ENCODE results near the gene FBRS. TPM values are rescaled to one million over a fixed set of nuclear protein-coding genes. Genes with fewer than 3 reads are reported as not detected.

FBRS gene
- total RNA-seq, 1 donor from 2014 or later = 28.7 TPM

DNA sequence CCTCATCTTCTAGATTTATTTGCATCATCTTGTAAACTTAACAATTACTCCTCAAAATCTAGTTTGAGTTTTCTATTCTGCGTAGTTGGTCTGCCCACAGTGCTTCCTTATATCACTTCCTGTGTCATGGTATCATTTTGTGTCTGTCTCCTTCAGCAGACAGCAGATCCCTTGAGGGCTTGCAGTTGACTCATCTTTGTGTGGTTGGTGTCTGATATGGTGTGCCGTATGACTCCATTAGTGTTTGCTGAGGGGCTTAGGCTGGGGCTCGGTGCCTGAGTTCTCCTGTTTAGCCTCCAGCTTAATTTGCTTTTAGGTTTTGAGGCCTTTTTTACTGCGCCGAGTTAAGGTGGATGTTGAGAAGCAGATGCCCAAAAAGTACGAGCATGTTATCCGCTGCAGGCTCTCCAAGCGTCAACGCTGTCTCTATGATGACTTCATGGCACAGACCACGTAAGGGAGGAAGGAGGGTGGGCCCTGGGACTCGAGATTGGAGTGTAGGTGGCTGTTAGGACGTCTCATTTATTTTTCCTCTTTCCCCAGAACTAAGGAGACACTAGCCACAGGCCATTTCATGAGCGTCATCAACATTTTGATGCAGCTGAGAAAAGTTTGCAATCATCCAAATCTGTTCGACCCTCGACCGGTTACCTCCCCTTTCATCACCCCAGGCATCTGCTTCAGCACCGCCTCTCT, 57.7 kb downstream of the FBRS start:
- H3K4me3 ChIP-seq = no peak overlapping the region
- no peaks in the 10 kb centered on the region for H3K27me3 ChIP-seq
- no peaks in the 10 kb centered on the region for H3K9me3 ChIP-seq
- intact Hi-C loops (cut with DNase I) = no loop called here
- no peak for DNase-seq (ENCODE audit: extremely low spot score in 2 of 2)
- no peak overlapping the region for H3K27ac ChIP-seq
- TF ChIP-seq POLR2AphosphoS5 (IDR thresholded peaks at IDR 0.05; ENCODE audit: insufficient read depth in 1 of 2, low read depth in 1 of 2) (no peak), CTCF (IDR thresholded peaks at IDR 0.05) (no peak), POLR2A (IDR thresholded peaks at IDR 0.05) (no peak)
- H3K36me3 ChIP-seq = peaks cover 5 to 92% of the 10 kb centered on the region in 2 donors
- H3K4me1 ChIP-seq = no peaks in the 10 kb centered on the region

DNA sequence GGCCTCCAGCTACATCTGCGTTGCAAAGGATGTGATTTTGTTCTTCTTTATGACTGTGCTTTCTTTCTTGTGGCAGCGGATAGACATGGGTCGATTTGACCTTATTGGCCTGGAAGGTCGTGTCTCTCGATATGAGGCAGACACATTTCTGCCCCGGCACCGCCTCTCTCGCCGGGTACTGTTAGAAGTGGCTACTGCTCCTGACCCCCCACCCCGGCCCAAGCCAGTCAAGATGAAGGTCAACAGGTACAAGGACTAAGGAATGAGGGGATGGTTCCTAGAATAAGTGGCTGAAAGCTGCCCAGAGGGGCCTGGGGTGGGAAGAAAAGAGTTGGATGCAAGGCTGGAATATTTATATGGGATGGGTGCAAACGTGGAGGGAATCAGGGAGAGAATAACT, 61.9 kb downstream of the FBRS start:
- H3K27ac ChIP-seq = no peak overlapping the region
- H3K27me3 ChIP-seq = no peaks in the 10 kb centered on the region
- intact Hi-C loops (cut with DNase I) = no loop called here
- no peak for TF ChIP-seq CTCF (IDR thresholded peaks at IDR 0.05)
- TF ChIP-seq POLR2AphosphoS5 (IDR thresholded peaks at IDR 0.05; ENCODE audit: insufficient read depth in 1 of 2, low read depth in 1 of 2) = no peak
- no peak for TF ChIP-seq POLR2A (IDR thresholded peaks at IDR 0.05)
- no peaks in the 10 kb centered on the region for H3K9me3 ChIP-seq
- H3K4me3 ChIP-seq = no peak overlapping the region
- H3K4me1 ChIP-seq = no peaks in the 10 kb centered on the region
- no peak for DNase-seq (ENCODE audit: extremely low spot score in 2 of 2)
- H3K36me3 ChIP-seq = peaks cover 3 to 97% of the 10 kb centered on the region in 2 donors

Small RNAs within 50 kb of the gene (small RNA-seq; reads per million reads assigned to genes)
- gene AC093249.1 (not detected), gene RNU6-1043P (not detected), gene RNU6-416P (not detected), gene SNORA30 (0.34 reads per million)

Other genes with a start within 250 kb of the FBRS start
- 14.5 TPM for gene DCTPP1, start 228.4 kb upstream of the FBRS start, total RNA-seq
- gene SEPHS2, start 212.6 kb upstream of the FBRS start, total RNA-seq = 28.0 TPM
- gene ITGAL, start 185.7 kb upstream of the FBRS start, total RNA-seq = 5.4 TPM
- gene ZNF768, start 131.9 kb upstream of the FBRS start, total RNA-seq = 30.7 TPM
- 10.6 TPM for gene ZNF747, start 123.6 kb upstream of the FBRS start, total RNA-seq
- gene ZNF764, start 100.1 kb upstream of the FBRS start, total RNA-seq = 18.4 TPM
- 20.1 TPM for gene ZNF688, start 86.7 kb upstream of the FBRS start, total RNA-seq
- gene ZNF785, start 72.7 kb upstream of the FBRS start, total RNA-seq = 21.6 TPM
- 7.6 TPM for gene ZNF689, start 48.0 kb upstream of the FBRS start, total RNA-seq
- 60.4 TPM for gene PRR14, start 7.5 kb upstream of the FBRS start, total RNA-seq
- gene SRCAP, start 40.7 kb downstream of the FBRS start, total RNA-seq = 28.5 TPM
- 32.9 TPM for gene PHKG2, start 90.0 kb downstream of the FBRS start, total RNA-seq
- 1.7 TPM for gene CFAP119, start 103.6 kb downstream of the FBRS start, total RNA-seq
- gene RNF40, start 103.9 kb downstream of the FBRS start, total RNA-seq = 60.9 TPM
- 11.3 TPM for gene ZNF629, start 128.8 kb downstream of the FBRS start, total RNA-seq
- 38.1 TPM for gene BCL7C, start 235.6 kb downstream of the FBRS start, total RNA-seq
- gene CTF1, start 238.2 kb downstream of the FBRS start, total RNA-seq = 3.2 TPM